Measurements from ENCODE around the gene ARMCX4.
"Not testable (repeated sequence)": the region's sequence is repeated elsewhere in the genome, so short reads cannot be mapped to it uniquely, and the experiment has no call there.

The ARMCX4 gene

GRCh38 chrX:101485212-101485949, at the start of gene ARMCX4:
Gene ARMCX4, plus strand, starts transcription at chrX:101485456. Its CDS starts 3,134 bp downstream, at chrX:101488590.
- DNase-seq (ENCODE audit: low read depth in 1 of 2, low spot score in 1 of 2) = peak in 1 of 2 donors; percentile 19

DNA sequence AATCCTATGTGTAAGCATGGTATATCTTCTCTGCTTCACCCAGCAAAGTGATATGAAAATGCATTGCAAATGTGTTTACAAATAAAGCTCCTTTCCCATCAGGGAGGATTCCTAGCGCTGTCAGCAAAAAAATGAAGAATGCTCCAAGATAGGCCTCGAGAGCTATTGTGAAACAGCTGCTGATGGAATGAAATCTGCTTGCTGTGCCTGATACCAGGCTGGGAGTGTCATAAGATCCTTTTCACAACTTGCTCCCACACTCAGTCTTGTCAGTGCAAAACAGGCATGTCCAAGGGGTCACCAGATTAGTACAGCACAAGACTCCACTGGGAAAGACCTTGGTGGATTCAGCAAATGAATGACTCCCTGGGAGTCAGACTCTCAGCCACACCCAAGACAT, 43.2 kb upstream of the ARMCX4 start:
- DNase-seq (ENCODE audit: low read depth in 1 of 2, low spot score in 1 of 2) = no peak

DNA sequence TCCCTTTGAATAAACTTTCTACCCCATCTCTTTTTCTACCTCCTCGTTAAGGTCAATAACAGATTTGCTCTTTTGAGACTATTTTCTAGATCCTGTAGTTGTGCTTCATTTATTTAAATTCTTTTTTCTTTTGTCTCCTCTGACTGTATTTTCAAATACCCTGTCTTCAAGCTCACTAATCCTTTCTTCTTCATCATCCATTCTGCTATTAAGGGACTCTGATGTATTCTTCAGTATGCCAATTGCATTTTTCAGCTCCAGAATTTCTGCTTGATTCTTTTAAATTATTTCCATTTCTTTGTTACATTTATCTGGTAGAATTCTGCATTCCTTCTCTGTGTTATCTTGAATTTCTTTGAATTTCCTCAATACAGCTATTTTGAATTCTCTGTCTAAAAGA, 36.0 kb upstream of the ARMCX4 start:
- DNase-seq (ENCODE audit: low read depth in 1 of 2, low spot score in 1 of 2) = no peak

GRCh38 chrX:101450085-101450484, 35.2 kb upstream of the ARMCX4 start:
- DNase-seq (ENCODE audit: low read depth in 1 of 2, low spot score in 1 of 2) = no peak

- DNase-seq (ENCODE audit: low read depth in 1 of 2, low spot score in 1 of 2) = no peak
These were observed 34.3 kb upstream of the ARMCX4 start for GRCh38 chrX:101450961-101451360.

- no peak for DNase-seq (ENCODE audit: low read depth in 1 of 2, low spot score in 1 of 2)
These were observed 33.2 kb upstream of the ARMCX4 start for GRCh38 chrX:101452056-101452455.

- no peak for DNase-seq (ENCODE audit: low read depth in 1 of 2, low spot score in 1 of 2)
These were observed 24.6 kb upstream of the ARMCX4 start for GRCh38 chrX:101460669-101461068.

GRCh38 chrX:101462892-101463291, 22.4 kb upstream of the ARMCX4 start:
- no peak for DNase-seq (ENCODE audit: low read depth in 1 of 2, low spot score in 1 of 2)

DNA sequence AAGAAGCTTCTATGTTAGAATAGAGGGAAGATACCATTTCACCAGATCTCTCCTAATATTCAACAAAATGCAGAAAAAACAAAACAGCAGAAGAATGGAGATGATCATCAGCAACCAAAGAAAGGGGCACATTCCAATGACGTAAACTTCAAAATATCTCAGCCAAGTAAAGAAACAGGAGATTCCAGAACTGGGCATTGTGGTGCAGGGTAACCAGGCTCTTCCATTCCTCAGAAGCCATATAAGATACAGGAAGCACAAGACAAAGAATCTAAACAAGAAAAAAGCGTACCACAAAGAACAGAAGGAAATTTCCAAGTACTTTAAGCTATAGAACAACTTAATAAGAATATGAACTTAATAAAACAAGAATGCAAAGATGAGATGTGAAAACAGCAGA, 6.9 kb upstream of the ARMCX4 start:
- no peak for DNase-seq (ENCODE audit: low read depth in 1 of 2, low spot score in 1 of 2)

- DNase-seq (ENCODE audit: low read depth in 1 of 2, low spot score in 1 of 2) = no peak
These were observed 3.0 kb upstream of the ARMCX4 start for GRCh38 chrX:101482296-101482695.

- no peak for DNase-seq (ENCODE audit: low read depth in 1 of 2, low spot score in 1 of 2)
These were observed 1.6 kb upstream of the ARMCX4 start for GRCh38 chrX:101483705-101484104.

DNA sequence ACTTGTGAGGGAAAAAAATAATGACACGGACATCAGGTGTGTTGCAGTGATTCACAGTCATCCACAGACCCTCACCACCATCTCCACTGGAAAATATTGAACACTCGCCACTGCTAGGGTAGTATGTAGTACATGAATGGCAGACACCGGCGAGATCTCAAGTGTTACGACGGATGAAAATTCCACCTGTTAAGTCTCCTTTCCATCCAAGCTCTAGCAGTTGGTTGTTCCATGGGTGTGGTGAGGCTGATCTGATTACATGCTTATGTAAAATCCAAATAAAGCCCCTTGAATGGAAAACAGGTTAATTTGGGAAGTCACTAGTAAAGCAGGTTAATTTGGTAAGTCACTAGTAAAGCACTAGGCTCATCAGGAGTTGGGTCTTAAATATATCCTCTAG, 1.1 kb upstream of the ARMCX4 start:
- no peak for DNase-seq (ENCODE audit: low read depth in 1 of 2, low spot score in 1 of 2)

DNA sequence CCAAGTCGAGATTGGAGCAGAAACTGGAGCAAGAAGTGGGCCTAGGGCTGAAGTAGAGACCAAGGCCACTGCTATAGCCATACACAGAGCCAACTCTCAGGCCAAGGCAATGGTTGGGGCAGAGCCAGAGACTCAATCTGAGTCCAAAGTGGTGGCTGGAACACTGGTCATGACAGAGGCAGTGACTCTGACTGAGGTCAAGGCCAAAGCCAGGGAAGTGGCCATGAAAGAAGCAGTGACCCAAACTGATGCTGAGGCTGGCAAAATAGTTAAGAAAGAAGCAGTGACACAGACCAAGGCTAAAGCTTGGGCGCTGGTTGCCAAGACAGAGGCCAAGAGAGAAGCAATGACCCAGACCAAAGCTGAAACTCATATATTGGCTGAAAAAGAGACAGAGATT, 3.5 kb downstream of the ARMCX4 start:
- no peak for DNase-seq (ENCODE audit: low read depth in 1 of 2, low spot score in 1 of 2)

- no peak for DNase-seq (ENCODE audit: low read depth in 1 of 2, low spot score in 1 of 2)
These were observed 6.7 kb downstream of the ARMCX4 start for GRCh38 chrX:101491943-101492342.

GRCh38 chrX:101493225-101493624, 8.0 kb downstream of the ARMCX4 start:
- no peak for DNase-seq (ENCODE audit: low read depth in 1 of 2, low spot score in 1 of 2)

- not testable (repeated sequence) for DNase-seq (ENCODE audit: low read depth in 1 of 2, low spot score in 1 of 2)
These were observed 17.7 kb downstream of the ARMCX4 start for GRCh38 chrX:101502929-101503328.

GRCh38 chrX:101507372-101507771, 22.1 kb downstream of the ARMCX4 start:
- no peak for DNase-seq (ENCODE audit: low read depth in 1 of 2, low spot score in 1 of 2)

- no peak for DNase-seq (ENCODE audit: low read depth in 1 of 2, low spot score in 1 of 2)
These were observed 22.7 kb downstream of the ARMCX4 start for GRCh38 chrX:101507986-101508385.

GRCh38 chrX:101530944-101531343, 45.7 kb downstream of the ARMCX4 start:
- no peak for DNase-seq (ENCODE audit: low read depth in 1 of 2, low spot score in 1 of 2)

Measured in stimulated activated CD4-positive, alpha-beta T cell treated with anti-CD3 and anti-CD28 coated beads, Interleukin-15, amount 100 ng/mL, for 1 hour (primary cell).